ENCODE measurements around the gene SEMA4A. TPM values are rescaled to one million over a fixed set of nuclear protein-coding genes. Genes with fewer than 3 reads are reported as not detected.
A peak's percentile ranks its signal among the peaks of the same experiment; 100 is the strongest.

The SEMA4A gene
- total and polyA plus RNA-seq, 9 of the 15 experiments (the other 6 are each of a cell fraction or from before 2014, with no cell fraction given): 0.04 to 1.7 (median 0.45) TPM

- TF ChIP-seq ZBTB1 (CRISPR knock-in tag; IDR thresholded peaks at IDR 0.05; ENCODE audit: borderline replicate concordance, low read depth) (peak; percentile 70; the same call in 1 of the 2 replicates), ID3 (CRISPR knock-in tag; IDR thresholded peaks at IDR 0.05) (no peak), ID3 (tag; IDR thresholded peaks at IDR 0.05) (0 out of 2 replicates have a peak, but pooled peaks have one; percentile 20), ZNF740 (CRISPR knock-in tag; IDR thresholded peaks at IDR 0.05) (0 out of 2 replicates have a peak, but pooled peaks have one; percentile 53), ZNF740 (tag; IDR thresholded peaks at IDR 0.05) (no peak), MEF2D (tag; conservative IDR thresholded peaks at IDR 0.05; ENCODE audit: low read depth) (0 out of 2 replicates have a peak, but pooled peaks have one; percentile 50), BHLHE40 (IDR thresholded peaks at IDR 0.05; ENCODE audit: low read length) (peak; percentile 95), MECOM (CRISPR knock-in tag; IDR thresholded peaks at IDR 0.05) (0 out of 2 replicates have a peak, but pooled peaks have one; percentile 46), DPF2 (IDR thresholded peaks at IDR 0.05) (peak; percentile 46), HDAC1 (IDR thresholded peaks at IDR 0.05) (peak in 1 of 2 experiments; percentile 52; a peak in 1 of 4 replicates), ATF7 (IDR thresholded peaks at IDR 0.05) (peak; percentile 33; the same call in 1 of the 2 replicates), ELF2 (CRISPR knock-in tag; IDR thresholded peaks at IDR 0.05) (no peak), CBX3 (IDR thresholded peaks at IDR 0.05; ENCODE audit: borderline replicate concordance in 1 of 2, low read length in 2 of 2) (peak in 1 of 2 experiments; percentile 20; a peak in 1 of 3 replicates), EP300 (IDR thresholded peaks at IDR 0.05; ENCODE audit: low read length) (peak; percentile 27; the same call in 1 of the 2 replicates), POLR2H (tag; IDR thresholded peaks at IDR 0.05; ENCODE audit: low read depth) (no peak), MXI1 (IDR thresholded peaks at IDR 0.05; ENCODE audit: low read depth, low read length) (no peak), CBX5 (IDR thresholded peaks at IDR 0.05; ENCODE audit: borderline replicate concordance, low read depth) (0 out of 2 replicates have a peak, but pooled peaks have one; percentile 7)
- TF ChIP-seq, protein P1, sequence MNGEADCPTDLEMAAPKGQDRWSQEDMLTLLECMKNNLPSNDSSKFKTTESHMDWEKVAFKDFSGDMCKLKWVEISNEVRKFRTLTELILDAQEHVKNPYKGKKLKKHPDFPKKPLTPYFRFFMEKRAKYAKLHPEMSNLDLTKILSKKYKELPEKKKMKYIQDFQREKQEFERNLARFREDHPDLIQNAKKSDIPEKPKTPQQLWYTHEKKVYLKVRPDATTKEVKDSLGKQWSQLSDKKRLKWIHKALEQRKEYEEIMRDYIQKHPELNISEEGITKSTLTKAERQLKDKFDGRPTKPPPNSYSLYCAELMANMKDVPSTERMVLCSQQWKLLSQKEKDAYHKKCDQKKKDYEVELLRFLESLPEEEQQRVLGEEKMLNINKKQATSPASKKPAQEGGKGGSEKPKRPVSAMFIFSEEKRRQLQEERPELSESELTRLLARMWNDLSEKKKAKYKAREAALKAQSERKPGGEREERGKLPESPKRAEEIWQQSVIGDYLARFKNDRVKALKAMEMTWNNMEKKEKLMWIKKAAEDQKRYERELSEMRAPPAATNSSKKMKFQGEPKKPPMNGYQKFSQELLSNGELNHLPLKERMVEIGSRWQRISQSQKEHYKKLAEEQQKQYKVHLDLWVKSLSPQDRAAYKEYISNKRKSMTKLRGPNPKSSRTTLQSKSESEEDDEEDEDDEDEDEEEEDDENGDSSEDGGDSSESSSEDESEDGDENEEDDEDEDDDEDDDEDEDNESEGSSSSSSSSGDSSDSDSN (IDR thresholded peaks at IDR 0.05; ENCODE audit: borderline replicate concordance in 1 of 2, low read depth in 2 of 2, low read length in 2 of 2): 0 out of 4 replicates have a peak, but pooled peaks of 1 of the 2 experiments have one; percentile 41
- TF ChIP-seq, protein P2, sequence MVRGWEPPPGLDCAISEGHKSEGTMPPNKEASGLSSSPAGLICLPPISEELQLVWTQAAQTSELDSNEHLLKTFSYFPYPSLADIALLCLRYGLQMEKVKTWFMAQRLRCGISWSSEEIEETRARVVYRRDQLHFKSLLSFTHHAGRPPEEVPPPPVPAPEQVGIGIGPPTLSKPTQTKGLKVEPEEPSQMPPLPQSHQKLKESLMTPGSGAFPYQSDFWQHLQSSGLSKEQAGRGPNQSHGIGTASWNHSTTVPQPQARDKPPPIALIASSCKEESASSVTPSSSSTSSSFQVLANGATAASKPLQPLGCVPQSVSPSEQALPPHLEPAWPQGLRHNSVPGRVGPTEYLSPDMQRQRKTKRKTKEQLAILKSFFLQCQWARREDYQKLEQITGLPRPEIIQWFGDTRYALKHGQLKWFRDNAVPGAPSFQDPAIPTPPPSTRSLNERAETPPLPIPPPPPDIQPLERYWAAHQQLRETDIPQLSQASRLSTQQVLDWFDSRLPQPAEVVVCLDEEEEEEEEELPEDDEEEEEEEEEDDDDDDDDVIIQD (CRISPR knock-in tag; IDR thresholded peaks at IDR 0.05): no peak
Measured at GRCh38 chr1:156126630-156127534, 26.5 kb upstream of the SEMA4A start (continued).
